Measurements from ENCODE around the gene CD81. TPM values are rescaled to one million over a fixed set of nuclear protein-coding genes. Genes with fewer than 3 reads are reported as not detected.

CD81 gene
- total RNA-seq, 4 donors from 2014 or later, result 110 to 265 (median 125) TPM

GRCh38 chr11:2401436-2401984 lies 24.4 kb downstream of the CD81 start:
- Histone ChIP-seq H3K27me3 (no peaks in the 10 kb centered on the region), H3K4me1 (peaks cover 24 to 38% (median 25%) of the 10 kb centered on the region in 3 donors), H3K9me3 (no peaks in the 10 kb centered on the region), H3K36me3 (peaks cover 23 to 47% (median 25%) of the 10 kb centered on the region in 3 donors), H3K4me3 (peak overlapping the region; percentile 75 to 100 (median 90)), H3K27ac (peak overlapping the region; percentile 95 to 100 (median 98))
- TF ChIP-seq CTCF (IDR thresholded peaks at IDR 0.05) (peak in 1 of 6 experiments; percentile 35), POLR2A (IDR thresholded peaks at IDR 0.05) (no peak)
- DNase-seq, result no peak
- intact Hi-C loops (cut with DNase I), result no loop called here
- WGBS, 2 donors, result 31% methylated on average over 5 of the region's 12 CpGs; no CpG with 5 or more reads in 1 of the 2 donors

- intact Hi-C loops (cut with DNase I), result no loop called here
- no peaks in the 10 kb centered on the region for H3K9me3 ChIP-seq
- peak overlapping the region in 2 of 4 donors; percentile 75 to 91 for H3K4me3 ChIP-seq
- H3K27me3 ChIP-seq, result no peaks in the 10 kb centered on the region
- no peak for TF ChIP-seq POLR2A (IDR thresholded peaks at IDR 0.05)
- no peak for TF ChIP-seq CTCF (IDR thresholded peaks at IDR 0.05)
- peak overlapping the region in 2 of 4 donors; percentile 97 to 99 for H3K27ac ChIP-seq
- H3K4me1 ChIP-seq, result peaks cover 24 to 41% (median 25%) of the 10 kb centered on the region in 3 donors
- DNase-seq, result no peak
- peaks cover 17 to 41% (median 20%) of the 10 kb centered on the region in 3 donors for H3K36me3 ChIP-seq
- WGBS, 2 donors, result no CpG with 5 or more reads among the region's 13 CpGs
These were observed 25.0 kb downstream of the CD81 start for GRCh38 chr11:2402106-2402505.

GRCh38 chr11:2402890-2403645 lies 26.0 kb downstream of the CD81 start:
- intact Hi-C loops (cut with DNase I), result no loop called here

GRCh38 chr11:2404735-2405196 lies 27.7 kb downstream of the CD81 start:
- no peak for TF ChIP-seq CTCF (IDR thresholded peaks at IDR 0.05)
- no peak for TF ChIP-seq POLR2A (IDR thresholded peaks at IDR 0.05)
- Histone ChIP-seq H3K27me3 (peaks cover 0 to 18% (median 0%) of the 10 kb centered on the region in 4 donors), H3K9me3 (no peaks in the 10 kb centered on the region), H3K36me3 (peaks cover 11 to 25% (median 15%) of the 10 kb centered on the region in 3 donors), H3K4me3 (no peak overlapping the region), H3K4me1 (peaks cover 12 to 29% (median 13%) of the 10 kb centered on the region in 3 donors), H3K27ac (no peak overlapping the region)
- no peak for DNase-seq
- intact Hi-C loops (cut with DNase I), result no loop called here
- WGBS, 2 donors, result 43 to 93% methylated on average over 3 to 4 of the region's 12 CpGs

More at GRCh38 chr11:2402890-2403645, 26.0 kb downstream of the CD81 start:
- no peak overlapping the region for H3K27ac ChIP-seq
- H3K4me1 ChIP-seq, result peaks cover 24 to 46% (median 25%) of the 10 kb centered on the region in 3 donors
- peaks cover 11 to 31% (median 15%) of the 10 kb centered on the region in 3 donors for H3K36me3 ChIP-seq
- H3K27me3 ChIP-seq, result peaks cover 0 to 5% (median 0%) of the 10 kb centered on the region in 4 donors
- no peak overlapping the region for H3K4me3 ChIP-seq
- WGBS, 2 donors, result 76% methylated on average over 12 of the region's 31 CpGs; no CpG with 5 or more reads in 1 of the 2 donors
- H3K9me3 ChIP-seq, result no peaks in the 10 kb centered on the region
- no peak for TF ChIP-seq CTCF (IDR thresholded peaks at IDR 0.05)
- no peak for TF ChIP-seq POLR2A (IDR thresholded peaks at IDR 0.05)
- no peak for DNase-seq

GRCh38 chr11:2406451-2406850 lies 29.3 kb downstream of the CD81 start:
- Histone ChIP-seq H3K27ac (no peak overlapping the region), H3K36me3 (peaks cover 11 to 25% (median 15%) of the 10 kb centered on the region in 3 donors), H3K4me1 (peaks cover 8 to 22% (median 9%) of the 10 kb centered on the region in 3 donors), H3K9me3 (no peaks in the 10 kb centered on the region), H3K4me3 (no peak overlapping the region), H3K27me3 (peaks cover 0 to 30% (median 0%) of the 10 kb centered on the region in 4 donors)
- no peak for TF ChIP-seq POLR2A (IDR thresholded peaks at IDR 0.05)
- no peak for TF ChIP-seq CTCF (IDR thresholded peaks at IDR 0.05)
- no peak for DNase-seq
- WGBS, 2 donors, result 92 to 97% methylated on average over 2 to 5 of the region's 14 CpGs
- intact Hi-C loops (cut with DNase I), result no loop called here
